Activated CD4-positive, alpha-beta T cell treated with anti-CD3 and anti-CD28 coated beads, Interleukin-2, amount 10 ng/mL, durations not matched to agents 7 days and 5 days (primary cell): Measurements from ENCODE around the gene MBTPS1. TPM values are rescaled to one million over a fixed set of nuclear protein-coding genes. Genes with fewer than 3 reads are reported as not detected.

Experiments used
- CTCF ChIA-PET: fragments of 350-600 bp; sonication (Branson Sonifier 250); formaldehyde crosslinking; loops from one replicate; lab custom pipeline; 2021; ENCODE audit warnings: antibody characterized with exemption; lab: Charles Lee
- POLR2A ChIA-PET: fragments of 350-600 bp; sonication (Branson Sonifier 250); formaldehyde crosslinking; loops from one replicate; lab custom pipeline; 2021; ENCODE audit warnings: antibody characterized with exemption; lab: Charles Lee
- DNase-seq: peaks from one replicate; pipeline ENCODE4 v3.0.0-alpha.2; 2020
- H3K27ac Mint-ChIP-seq: one replicate; pipeline ENCODE4 v1.8.0; 2021; ENCODE audit warnings: mild to moderate bottlenecking, moderate library complexity, mixed read lengths
- H3K27me3 Mint-ChIP-seq: one replicate; pipeline ENCODE4 v1.8.0; 2021; ENCODE audit warnings: mixed read lengths
- H3K36me3 Mint-ChIP-seq: one replicate; pipeline ENCODE4 v1.8.0; 2021; ENCODE audit warnings: low read depth, mixed read lengths
- H3K4me1 Mint-ChIP-seq: one replicate; pipeline ENCODE4 v1.8.0; 2021; ENCODE audit warnings: mixed read lengths
- H3K4me3 Mint-ChIP-seq: one replicate; pipeline ENCODE4 v1.8.0; 2021; ENCODE audit warnings: mild to moderate bottlenecking, moderate library complexity, mixed read lengths
- H3K9me3 Mint-ChIP-seq: one replicate; pipeline ENCODE4 v1.8.0; 2021; ENCODE audit warnings: mixed read lengths
- total RNA-seq, 2 experiments: library from RNA; stranded (reverse); gene quantifications; one replicate each; pipeline ENCODE4 v1.2.3, GENCODE V29; 2021

Gene MBTPS1
- total RNA-seq, 2 experiments from 2014 or later, result 57.3 to 61.9 TPM

DNA sequence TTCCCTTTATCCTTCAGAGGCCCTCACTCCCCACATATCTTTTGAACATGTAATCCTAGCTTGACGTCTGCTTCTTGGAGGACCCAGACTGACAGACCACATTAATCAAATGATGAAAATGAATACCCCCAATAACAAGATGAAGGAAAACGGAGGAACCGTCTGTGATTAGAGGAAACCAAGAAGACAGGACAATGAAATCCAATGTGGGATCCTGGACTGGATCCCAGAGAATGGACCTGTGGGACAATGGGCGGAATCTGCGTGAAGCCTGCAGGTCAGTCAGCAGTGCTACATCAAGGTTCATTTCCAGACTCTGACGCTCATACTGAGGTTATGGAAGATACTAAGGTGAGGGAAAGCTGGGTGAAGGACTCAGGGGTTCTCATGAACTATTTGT lies 35.9 kb downstream of the MBTPS1 start:
- Mint-ChIP-seq H3K27me3 (no peaks in the 10 kb centered on the region), H3K27ac (no peak overlapping the region), H3K36me3 (peaks cover 24% of the 10 kb centered on the region), H3K4me3 (no peak overlapping the region), H3K4me1 (peaks cover 7% of the 10 kb centered on the region), H3K9me3 (no peaks in the 10 kb centered on the region)
- POLR2A ChIA-PET, result no interaction called here
- DNase-seq, result no peak
- CTCF ChIA-PET, result interaction anchor here (1.3 to 2.0 kb wide), 2 partner anchors 15 to 106 kb away, joined by 5 to 6 read pairs; partner anchors contain the start of gene TAF1C

DNA sequence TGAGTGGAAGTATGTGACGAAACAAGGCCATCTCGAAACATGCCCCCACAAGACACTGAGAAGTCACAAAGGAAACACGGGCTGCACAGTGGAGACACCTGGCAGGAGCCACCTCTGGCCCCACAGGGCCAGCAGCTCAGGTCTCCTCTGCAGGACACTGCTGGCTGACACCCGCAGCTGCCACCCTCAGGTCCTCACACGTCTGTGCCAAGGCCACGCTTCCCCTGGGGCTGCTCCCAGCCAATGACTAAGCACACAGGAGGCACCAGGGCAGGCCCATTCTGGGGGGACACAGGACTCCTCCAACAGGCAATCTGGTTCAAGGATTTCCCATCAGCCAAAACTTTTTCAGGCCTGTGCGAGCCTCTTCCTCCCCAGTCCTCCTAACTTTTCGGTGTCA lies 36.4 kb downstream of the MBTPS1 start:
- peaks cover 6% of the 10 kb centered on the region for H3K4me1 Mint-ChIP-seq
- DNase-seq, result no peak
- H3K27ac Mint-ChIP-seq, result no peak overlapping the region
- no peak overlapping the region for H3K4me3 Mint-ChIP-seq
- CTCF ChIA-PET, result interaction anchor here (0.8 to 2.0 kb wide), 2 partner anchors 14 to 106 kb away, joined by 3 to 5 read pairs; partner anchors contain the start of gene TAF1C
- H3K27me3 Mint-ChIP-seq, result no peaks in the 10 kb centered on the region
- POLR2A ChIA-PET, result no interaction called here
- H3K9me3 Mint-ChIP-seq, result no peaks in the 10 kb centered on the region
- peaks cover 25% of the 10 kb centered on the region for H3K36me3 Mint-ChIP-seq

DNA sequence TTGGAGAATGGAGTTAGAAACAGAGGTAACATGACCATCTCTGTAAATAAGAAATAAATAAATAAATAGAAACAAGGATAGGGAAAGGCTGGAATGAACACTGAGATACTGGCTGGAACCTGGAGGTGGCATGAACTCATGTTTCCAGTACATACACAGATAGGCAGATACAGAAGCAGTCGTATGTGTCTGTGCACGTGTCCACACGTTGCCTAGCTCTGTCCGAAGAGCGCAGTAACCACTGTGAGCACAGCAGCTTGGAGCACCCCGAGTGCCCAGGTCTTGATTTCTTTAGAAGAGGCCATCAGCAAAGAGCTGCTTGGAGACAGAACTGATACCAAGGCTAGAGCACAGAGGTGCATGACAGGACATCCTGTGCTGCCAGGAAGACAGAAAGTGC lies 37.1 kb downstream of the MBTPS1 start:
- no peak overlapping the region for H3K4me3 Mint-ChIP-seq
- no peaks in the 10 kb centered on the region for H3K27me3 Mint-ChIP-seq
- DNase-seq, result no peak
- CTCF ChIA-PET, result interaction anchor here (0.8 to 2.0 kb wide), 2 partner anchors 14 to 106 kb away, joined by 3 to 5 read pairs; partner anchors contain the start of gene TAF1C
- H3K27ac Mint-ChIP-seq, result no peak overlapping the region
- H3K36me3 Mint-ChIP-seq, result peaks cover 25% of the 10 kb centered on the region
- H3K4me1 Mint-ChIP-seq, result peaks cover 1% of the 10 kb centered on the region
- POLR2A ChIA-PET, result no interaction called here
- H3K9me3 Mint-ChIP-seq, result no peaks in the 10 kb centered on the region

DNA sequence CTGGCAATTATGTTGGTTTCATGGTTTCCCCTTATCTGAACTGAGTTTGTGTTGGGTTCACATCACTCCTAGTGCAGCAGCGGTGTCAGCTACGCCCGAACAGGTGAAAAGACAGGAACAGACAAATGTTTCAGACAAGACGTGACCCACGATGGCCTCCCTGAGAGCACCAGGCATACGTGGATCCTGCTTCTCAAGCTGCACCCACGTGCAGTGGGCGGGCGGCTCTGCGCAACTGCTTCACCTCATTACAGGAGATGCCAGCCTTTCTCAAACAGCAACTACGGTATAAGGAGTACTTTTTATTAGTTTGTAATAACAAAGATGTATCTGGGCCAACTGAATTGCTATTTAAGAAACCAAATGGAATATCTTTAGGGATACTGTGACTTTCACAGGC lies 41.4 kb downstream of the MBTPS1 start:
- peaks cover 22% of the 10 kb centered on the region for H3K36me3 Mint-ChIP-seq
- ChIA-PET POLR2A (no interaction called here), CTCF (interaction anchor here (1.3 kb wide), 1 partner anchor 12 kb away, joined by 4 read pairs; no protein-coding TSS in a partner anchor)
- DNase-seq, result no peak
- no peak overlapping the region for H3K27ac Mint-ChIP-seq
- H3K4me3 Mint-ChIP-seq, result no peak overlapping the region
- H3K4me1 Mint-ChIP-seq, result no peaks in the 10 kb centered on the region
- no peaks in the 10 kb centered on the region for H3K9me3 Mint-ChIP-seq
- no peaks in the 10 kb centered on the region for H3K27me3 Mint-ChIP-seq

- Mint-ChIP-seq H3K4me1 (no peaks in the 10 kb centered on the region), H3K4me3 (no peak overlapping the region), H3K27me3 (no peaks in the 10 kb centered on the region), H3K36me3 (peaks cover 25% of the 10 kb centered on the region), H3K9me3 (no peaks in the 10 kb centered on the region), H3K27ac (no peak overlapping the region)
- ChIA-PET CTCF (interaction anchor here (1.3 kb wide), 1 partner anchor 12 kb away, joined by 4 read pairs; no protein-coding TSS in a partner anchor), POLR2A (interaction anchor here (0.6 kb wide), 1 partner anchor 15 kb away, joined by 3 read pairs; no protein-coding TSS in a partner anchor)
- DNase-seq, result no peak
Measured at GRCh38 chr16:84074721-84075120, 42.0 kb downstream of the MBTPS1 start.

GRCh38 chr16:84072014-84072413 lies 44.7 kb downstream of the MBTPS1 start:
- H3K4me3 Mint-ChIP-seq, result no peak overlapping the region
- H3K27me3 Mint-ChIP-seq, result no peaks in the 10 kb centered on the region
- ChIA-PET POLR2A (no interaction called here), CTCF (no interaction called here)
- H3K36me3 Mint-ChIP-seq, result peaks cover 38% of the 10 kb centered on the region
- no peak for DNase-seq
- no peaks in the 10 kb centered on the region for H3K4me1 Mint-ChIP-seq
- H3K9me3 Mint-ChIP-seq, result no peaks in the 10 kb centered on the region
- no peak overlapping the region for H3K27ac Mint-ChIP-seq

DNA sequence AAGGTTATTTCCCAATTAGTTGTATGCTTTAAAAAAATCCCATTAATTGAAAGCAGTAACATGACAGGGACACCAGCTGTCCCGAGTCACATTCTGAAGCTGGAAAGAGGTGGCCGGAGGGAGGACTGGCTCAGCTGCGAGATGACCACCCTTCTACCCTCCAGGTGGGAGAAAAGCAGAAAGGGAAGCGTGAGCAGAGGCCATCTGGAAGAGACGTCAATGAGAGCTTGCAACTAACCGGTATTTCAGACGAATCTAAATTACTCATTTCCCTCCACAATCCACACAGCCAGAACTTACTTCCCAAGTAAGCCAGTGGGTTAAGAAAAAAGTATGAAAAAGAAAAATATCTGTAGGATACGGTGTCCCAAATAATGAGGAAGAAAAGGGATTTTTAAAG lies 45.6 kb downstream of the MBTPS1 start:
- no peak overlapping the region for H3K4me3 Mint-ChIP-seq
- peaks cover 42% of the 10 kb centered on the region for H3K36me3 Mint-ChIP-seq
- no peaks in the 10 kb centered on the region for H3K9me3 Mint-ChIP-seq
- no peak for DNase-seq
- ChIA-PET CTCF (no interaction called here), POLR2A (no interaction called here)
- no peak overlapping the region for H3K27ac Mint-ChIP-seq
- peaks cover 2% of the 10 kb centered on the region for H3K4me1 Mint-ChIP-seq
- H3K27me3 Mint-ChIP-seq, result no peaks in the 10 kb centered on the region

DNA sequence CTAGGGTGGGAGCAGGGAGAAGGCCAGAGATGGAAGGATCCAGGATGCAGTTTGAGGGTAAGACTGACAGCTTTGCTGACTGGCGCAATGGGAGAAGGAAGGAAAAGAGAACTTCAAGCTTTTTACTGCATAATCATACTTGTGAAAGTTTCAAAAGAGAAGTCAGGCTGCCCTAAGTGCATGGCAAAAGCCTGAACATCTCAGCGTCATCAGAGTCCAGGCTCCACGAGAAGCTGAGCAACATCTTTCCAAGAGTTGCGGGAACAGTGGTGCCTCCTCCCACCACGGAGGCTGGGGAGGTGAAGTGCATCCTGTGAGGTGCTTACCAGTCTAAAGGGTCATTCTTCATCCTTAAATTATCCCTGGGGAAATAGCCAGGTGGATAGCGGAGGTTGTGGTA lies 47.2 kb downstream of the MBTPS1 start:
- POLR2A ChIA-PET, result no interaction called here
- Mint-ChIP-seq H3K4me1 (peaks cover 2% of the 10 kb centered on the region), H3K36me3 (peaks cover 39% of the 10 kb centered on the region), H3K9me3 (no peaks in the 10 kb centered on the region), H3K27ac (no peak overlapping the region), H3K27me3 (no peaks in the 10 kb centered on the region), H3K4me3 (no peak overlapping the region)
- no peak for DNase-seq
- CTCF ChIA-PET, result no interaction called here

GRCh38 chr16:84068783-84069462 lies 47.8 kb downstream of the MBTPS1 start:
- DNase-seq, result no peak
- POLR2A ChIA-PET, result no interaction called here
- CTCF ChIA-PET, result interaction anchor here (2.0 kb wide), 1 partner anchor 118 kb away, joined by 6 read pairs; the partner anchor contains the start of gene TAF1C
- Mint-ChIP-seq H3K27me3 (no peaks in the 10 kb centered on the region), H3K36me3 (peaks cover 41% of the 10 kb centered on the region), H3K27ac (no peak overlapping the region), H3K4me1 (peaks cover 2% of the 10 kb centered on the region), H3K4me3 (no peak overlapping the region), H3K9me3 (no peaks in the 10 kb centered on the region)

GRCh38 chr16:84068041-84068440 lies 48.7 kb downstream of the MBTPS1 start:
- H3K9me3 Mint-ChIP-seq, result no peaks in the 10 kb centered on the region
- H3K27ac Mint-ChIP-seq, result no peak overlapping the region
- POLR2A ChIA-PET, result no interaction called here

DNA sequence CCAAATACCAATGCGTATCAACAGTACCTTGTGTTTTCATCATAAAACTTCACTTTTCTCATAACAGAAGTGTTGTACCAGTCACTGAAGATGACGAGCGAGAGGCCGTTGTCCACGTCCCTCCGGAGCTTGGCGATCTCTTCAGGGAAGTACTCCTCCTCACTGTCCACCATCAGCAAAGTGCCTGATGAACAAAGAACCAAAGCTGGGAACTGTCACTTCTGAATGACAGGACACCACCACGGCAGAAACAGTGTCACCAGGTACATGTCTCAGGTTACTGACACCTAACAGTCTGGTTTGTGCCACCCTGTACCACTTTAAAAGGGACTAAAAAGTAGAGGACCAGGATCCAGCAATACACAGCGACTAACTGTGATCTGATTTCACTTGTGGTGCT lies 49.1 kb downstream of the MBTPS1 start:
- H3K4me3 Mint-ChIP-seq, result no peak overlapping the region
- peaks cover 6% of the 10 kb centered on the region for H3K4me1 Mint-ChIP-seq
- H3K36me3 Mint-ChIP-seq, result peaks cover 44% of the 10 kb centered on the region
- H3K9me3 Mint-ChIP-seq, result no peaks in the 10 kb centered on the region
- CTCF ChIA-PET, result interaction anchor here (0.8 to 2.0 kb wide), 2 partner anchors 111 to 119 kb away, joined by 3 to 6 read pairs; partner anchors contain the start of gene TAF1C
- no peak overlapping the region for H3K27ac Mint-ChIP-seq
- POLR2A ChIA-PET, result no interaction called here
- no peaks in the 10 kb centered on the region for H3K27me3 Mint-ChIP-seq
- DNase-seq, result no peak

More at GRCh38 chr16:84068041-84068440, 48.7 kb downstream of the MBTPS1 start:
- peaks cover 40% of the 10 kb centered on the region for H3K36me3 Mint-ChIP-seq
- H3K27me3 Mint-ChIP-seq, result no peaks in the 10 kb centered on the region
- DNase-seq, result no peak
- no peak overlapping the region for H3K4me3 Mint-ChIP-seq
- CTCF ChIA-PET, result interaction anchor here (0.8 to 2.0 kb wide), 2 partner anchors 112 to 119 kb away, joined by 3 to 6 read pairs; partner anchors contain the start of gene TAF1C
- peaks cover 2% of the 10 kb centered on the region for H3K4me1 Mint-ChIP-seq

- no peak overlapping the region for H3K27ac Mint-ChIP-seq
- CTCF ChIA-PET, result interaction anchor here (0.7 to 1.5 kb wide), 6 partner anchors 12 to 121 kb away, joined by 3 to 8 read pairs (median 4); partner anchors contain the start of genes OSGIN1 and TAF1C
- POLR2A ChIA-PET, result no interaction called here
- no peak overlapping the region for H3K4me3 Mint-ChIP-seq
- H3K4me1 Mint-ChIP-seq, result peaks cover 6% of the 10 kb centered on the region
- H3K9me3 Mint-ChIP-seq, result no peaks in the 10 kb centered on the region
- H3K36me3 Mint-ChIP-seq, result peaks cover 45% of the 10 kb centered on the region
- no peaks in the 10 kb centered on the region for H3K27me3 Mint-ChIP-seq
- peak; percentile 52 for DNase-seq
Measured at GRCh38 chr16:84065536-84066132, 51.1 kb downstream of the MBTPS1 start.

GRCh38 chr16:84063980-84064379 lies 52.8 kb downstream of the MBTPS1 start:
- ChIA-PET CTCF (interaction anchor here (1.0 kb wide), 1 partner anchor 123 kb away, joined by 4 read pairs; the partner anchor contains the start of gene TAF1C), POLR2A (no interaction called here)
- Mint-ChIP-seq H3K36me3 (peaks cover 38% of the 10 kb centered on the region), H3K27ac (no peak overlapping the region), H3K27me3 (no peaks in the 10 kb centered on the region), H3K4me1 (peaks cover 6% of the 10 kb centered on the region), H3K4me3 (no peak overlapping the region), H3K9me3 (no peaks in the 10 kb centered on the region)
- DNase-seq, result no peak
